Activated B cell treated with CpG ODN at 0.5 μM for 24 hours (primary cell): ENCODE measurements around the gene NKAIN2. TPM values are rescaled to one million over a fixed set of nuclear protein-coding genes. Genes with fewer than 3 reads are reported as not detected.

Experiments used
- ATAC-seq: fragments of 200-7000 bp; cut with Tn5 transposase; one replicate; pipeline ENCODE4 v1.10.0; 2021; ENCODE audit warnings: low read depth, mild to moderate bottlenecking, moderate library complexity
- CTCF ChIA-PET: fragments of 350-600 bp; sonication (Branson Sonifier 250); formaldehyde crosslinking; loops from one replicate; lab custom pipeline; 2021; ENCODE audit warnings: antibody characterized with exemption; lab: Charles Lee
- POLR2A ChIA-PET: fragments of 350-600 bp; sonication (Branson Sonifier 250); formaldehyde crosslinking; loops from one replicate; lab custom pipeline; 2021; ENCODE audit warnings: antibody characterized with exemption; lab: Charles Lee
- DNase-seq: peaks from one replicate; pipeline ENCODE4 v3.0.0; 2022
- H3K27ac Mint-ChIP-seq: one replicate; pipeline ENCODE4 v1.8.0; 2020; ENCODE audit warnings: mixed read lengths
- H3K27me3 Mint-ChIP-seq: one replicate; pipeline ENCODE4 v1.8.0; 2021; ENCODE audit warnings: mixed read lengths
- H3K36me3 Mint-ChIP-seq: one replicate; pipeline ENCODE4 v1.8.0; 2021; ENCODE audit warnings: low read depth, mixed read lengths
- H3K4me1 Mint-ChIP-seq: one replicate; pipeline ENCODE4 v1.8.0; 2021; ENCODE audit warnings: mixed read lengths
- H3K4me3 Mint-ChIP-seq: one replicate; pipeline ENCODE4 v1.8.0; 2020; ENCODE audit warnings: mild to moderate bottlenecking, mixed read lengths
- H3K9me3 Mint-ChIP-seq: one replicate; pipeline ENCODE4 v1.8.0; 2020; ENCODE audit warnings: mixed read lengths
- CTCF ChIP-seq: fragments of 200-600 bp; IDR thresholded peaks from one replicate; pipeline ENCODE4 v1.8.0; 2022; ENCODE audit warnings: antibody characterized with exemption, mild to moderate bottlenecking
- intact Hi-C: fragments of 100-400 bp; cut with micrococcal nuclease; formaldehyde crosslinking; loops from one replicate; pipeline ENCODE4 v1.15.1; 2024
- total RNA-seq: library from RNA; stranded (reverse); gene quantifications from 2 replicates; pipeline ENCODE4 v1.2.3, GENCODE V29; 2022

The NKAIN2 gene
- total RNA-seq, 1 donor from 2014 or later, result not detected

GRCh38 chr6:124423621-124424020 is 620.0 kb downstream of the NKAIN2 start:
- POLR2A ChIA-PET, result no interaction called here
- CTCF ChIA-PET, result no interaction called here
- H3K4me1 Mint-ChIP-seq, result no peaks in the 10 kb centered on the region
- H3K4me3 Mint-ChIP-seq, result no peak overlapping the region
- ATAC-seq (no peak), DNase-seq (no peak)
- TF ChIP-seq CTCF, result no peak
- intact Hi-C loops, result no loop called here
- H3K27me3 Mint-ChIP-seq, result no peaks in the 10 kb centered on the region
- H3K36me3 Mint-ChIP-seq, result no peaks in the 10 kb centered on the region
- H3K9me3 Mint-ChIP-seq, result peaks cover 11% of the 10 kb centered on the region
- no peak overlapping the region for H3K27ac Mint-ChIP-seq

GRCh38 chr6:124430740-124431318 is 627.2 kb downstream of the NKAIN2 start:
- ChIA-PET POLR2A (no interaction called here), CTCF (no interaction called here)
- DNase-seq, result no peak
- Mint-ChIP-seq H3K27ac (no peak overlapping the region), H3K36me3 (no peaks in the 10 kb centered on the region), H3K27me3 (no peaks in the 10 kb centered on the region), H3K4me1 (no peaks in the 10 kb centered on the region), H3K9me3 (peaks cover 10% of the 10 kb centered on the region), H3K4me3 (no peak overlapping the region)
- intact Hi-C loops, result no loop called here
- no peak for ATAC-seq
- no peak for TF ChIP-seq CTCF

- no peak for ATAC-seq
- no peaks in the 10 kb centered on the region for H3K36me3 Mint-ChIP-seq
- ChIA-PET POLR2A (no interaction called here), CTCF (no interaction called here)
- peaks cover 8% of the 10 kb centered on the region for H3K9me3 Mint-ChIP-seq
- TF ChIP-seq CTCF, result no peak
- no peaks in the 10 kb centered on the region for H3K27me3 Mint-ChIP-seq
- no peak overlapping the region for H3K4me3 Mint-ChIP-seq
- DNase-seq, result no peak
- H3K4me1 Mint-ChIP-seq, result no peaks in the 10 kb centered on the region
- H3K27ac Mint-ChIP-seq, result no peak overlapping the region
- intact Hi-C loops, result no loop called here
Measured at GRCh38 chr6:124432620-124433019, 629.0 kb downstream of the NKAIN2 start.

GRCh38 chr6:124433387-124434160 is 629.9 kb downstream of the NKAIN2 start:
- Mint-ChIP-seq H3K27ac (no peak overlapping the region), H3K4me3 (no peak overlapping the region), H3K4me1 (no peaks in the 10 kb centered on the region), H3K36me3 (no peaks in the 10 kb centered on the region), H3K9me3 (peaks cover 8% of the 10 kb centered on the region), H3K27me3 (no peaks in the 10 kb centered on the region)
- no peak for ATAC-seq
- no peak for TF ChIP-seq CTCF
- intact Hi-C loops, result no loop called here
- CTCF ChIA-PET, result no interaction called here
- no peak for DNase-seq
- POLR2A ChIA-PET, result no interaction called here

- Mint-ChIP-seq H3K4me1 (no peaks in the 10 kb centered on the region), H3K27ac (no peak overlapping the region), H3K36me3 (no peaks in the 10 kb centered on the region), H3K4me3 (no peak overlapping the region), H3K27me3 (no peaks in the 10 kb centered on the region), H3K9me3 (peaks cover 12% of the 10 kb centered on the region)
- POLR2A ChIA-PET, result no interaction called here
- CTCF ChIA-PET, result no interaction called here
- no peak for TF ChIP-seq CTCF
- ATAC-seq (no peak), DNase-seq (no peak)
- intact Hi-C loops, result no loop called here
Measured at GRCh38 chr6:124434421-124434820, 630.8 kb downstream of the NKAIN2 start.
